Keratinocyte (primary cell): ENCODE results near the gene SDC3. TPM values are rescaled to one million over a fixed set of nuclear protein-coding genes. Genes with fewer than 3 reads are reported as not detected.

Source experiments
- DNase-seq: peaks from one replicate; pipeline ENCODE4 v3.0.0-alpha.2; 2011; ENCODE audit warnings: low read depth, missing footprints, low spot score
- FAIRE-seq: peaks from 2 replicates; lab custom pipeline; 2011; peaks lifted over from hg19 to GRCh38; lab: Jason Lieb, UNC
- H2AFZ ChIP-seq: 2 replicates; pipeline ENCODE4 v1.6.0; 2012; ENCODE audit warnings: low read length, control low read depth, inconsistent platforms; ENCODE audit not compliant: control insufficient read depth
- H3K27ac ChIP-seq: 2 replicates; pipeline ENCODE4 v1.5.1; 2011; ENCODE audit warnings: low read length; ENCODE audit not compliant: control insufficient read depth, insufficient read depth
- H3K27me3 ChIP-seq: 3 replicates; pipeline ENCODE4 v1.6.0; 2011; ENCODE audit warnings: low read length; ENCODE audit not compliant: control insufficient read depth, insufficient read depth; ENCODE audit errors: extremely low read depth
- H3K36me3 ChIP-seq, 2 experiments: 2 replicates in 1 of 2; 3 replicates in 1 of 2; pipeline ENCODE4 v1.5.1; 2011; ENCODE audit warnings: low read length in 2 of 2, mild to moderate bottlenecking in 1 of 2; ENCODE audit not compliant: control insufficient read depth in 2 of 2, insufficient read depth in 2 of 2; ENCODE audit errors: extremely low read depth in 1 of 2
- H3K4me1 ChIP-seq: 3 replicates; pipeline ENCODE4 v1.5.1; 2011; ENCODE audit warnings: low read length; ENCODE audit not compliant: control insufficient read depth, insufficient read depth; ENCODE audit errors: extremely low read depth
- H3K4me2 ChIP-seq: 3 replicates; pipeline ENCODE4 v1.6.0; 2011; ENCODE audit warnings: low read depth, low read length; ENCODE audit not compliant: control insufficient read depth, insufficient read depth; ENCODE audit errors: extremely low read depth
- H3K4me3 ChIP-seq, 3 experiments: fragments of 200-600 bp in 1 of 3; sonication (generic) in 1 of 3; 2 replicates in 2 of 3; 3 replicates in 1 of 3; pipeline ENCODE4 v1.5.1; 2011 to 2016; ENCODE audit warnings: low read length in 3 of 3, mild to moderate bottlenecking in 3 of 3, control low read depth in 2 of 3, inconsistent platforms in 1 of 3, low read depth in 1 of 3, mixed read lengths in 1 of 3, mixed run types in 1 of 3, moderate library complexity in 1 of 3; ENCODE audit not compliant: control insufficient read depth in 2 of 3, insufficient read depth in 2 of 3; ENCODE audit errors: extremely low read depth in 1 of 3
- H3K79me2 ChIP-seq: 2 replicates; pipeline ENCODE4 v1.6.0; 2012; ENCODE audit warnings: low read length; ENCODE audit not compliant: control insufficient read depth, insufficient read depth
- H3K9ac ChIP-seq: 3 replicates; pipeline ENCODE4 v1.6.0; 2011; ENCODE audit warnings: low read length; ENCODE audit not compliant: control insufficient read depth, insufficient read depth; ENCODE audit errors: extremely low read depth
- H3K9me1 ChIP-seq: 3 replicates; pipeline ENCODE4 v1.6.0; 2011; ENCODE audit warnings: low read length; ENCODE audit not compliant: control insufficient read depth, insufficient read depth; ENCODE audit errors: extremely low read depth
- H3K9me3 ChIP-seq: 2 replicates; pipeline ENCODE4 v1.5.1; 2012; ENCODE audit warnings: low read depth, low read length; ENCODE audit not compliant: control insufficient read depth
- H4K20me1 ChIP-seq: 3 replicates; pipeline ENCODE4 v1.6.0; 2011; ENCODE audit warnings: low read length; ENCODE audit not compliant: control insufficient read depth, insufficient read depth; ENCODE audit errors: extremely low read depth
- EZH2 ChIP-seq: IDR thresholded peaks from one replicate; pipeline ENCODE4 v1.6.1; 2012; ENCODE audit warnings: inconsistent platforms, mild to moderate bottlenecking, low read length, moderate library complexity
- dilution Hi-C: fragments of 300-500 bp; cut with MboI; formaldehyde crosslinking; loops from one replicate; pipeline ENCODE4 v1.7.0; 2020; ENCODE audit warnings: low sequenced_read_pairs; ENCODE audit not compliant: extremely low pct_ligation_motif_present
- polyA plus RNA-seq, 5 experiments: library from polyadenylated mRNA; depleted of rRNA in 3 of 5; stranded (reverse) in 3 of 5; stranded (forward) in 1 of 5; unstranded in 1 of 5; fragments of >200 nt; gene quantifications; 1 replicate in 1 of 5; 2 replicates in 3 of 5; 3 replicates in 1 of 5; pipeline versions ENCODE4 v1.2.1 to v1.2.3, GENCODE V29; 2011 to 2012; ENCODE audit warnings: missing spikeins in 2 of 5, low read depth in 1 of 5, low replicate concordance in 1 of 5
- TF ChIP-seq, protein P1 (sequence below), 3 experiments: IDR thresholded peaks in 1 of 3; conservative IDR thresholded peaks in 1 of 3; optimal IDR thresholded peaks in 1 of 3; 2 replicates in 2 of 3; 3 replicates in 1 of 3; pipeline versions ENCODE3 to v1.5.1; 2011; ENCODE audit warnings: low read length in 3 of 3, mild to moderate bottlenecking in 3 of 3, moderate library complexity in 2 of 3, control low read depth in 1 of 3, inconsistent platforms in 1 of 3; ENCODE audit not compliant: insufficient read depth in 2 of 3; ENCODE audit errors: extremely low read depth in 1 of 3

The SDC3 gene
- polyA plus RNA-seq, 1 donor (not counting 4 experiments of a cell fraction or from before 2014, with no cell fraction given) = 8.8 TPM

GRCh38 chr1:30884723-30885122 lies 23.8 kb downstream of the SDC3 start:
- H3K4me3 ChIP-seq = no peak overlapping the region
- H3K36me3 ChIP-seq = no peaks in the 10 kb centered on the region
- H4K20me1 ChIP-seq = peaks cover 4% of the 10 kb centered on the region
- H3K9me3 ChIP-seq = no peaks in the 10 kb centered on the region
- no peak overlapping the region for H2AFZ ChIP-seq
- dilution Hi-C loops = no loop called here
- peaks cover 1% of the 10 kb centered on the region for H3K4me1 ChIP-seq
- H3K4me2 ChIP-seq = no peak overlapping the region
- no peaks in the 10 kb centered on the region for H3K27me3 ChIP-seq
- no peaks in the 10 kb centered on the region for H3K9me1 ChIP-seq
- TF ChIP-seq EZH2 = no peak
- TF ChIP-seq, protein P1, sequence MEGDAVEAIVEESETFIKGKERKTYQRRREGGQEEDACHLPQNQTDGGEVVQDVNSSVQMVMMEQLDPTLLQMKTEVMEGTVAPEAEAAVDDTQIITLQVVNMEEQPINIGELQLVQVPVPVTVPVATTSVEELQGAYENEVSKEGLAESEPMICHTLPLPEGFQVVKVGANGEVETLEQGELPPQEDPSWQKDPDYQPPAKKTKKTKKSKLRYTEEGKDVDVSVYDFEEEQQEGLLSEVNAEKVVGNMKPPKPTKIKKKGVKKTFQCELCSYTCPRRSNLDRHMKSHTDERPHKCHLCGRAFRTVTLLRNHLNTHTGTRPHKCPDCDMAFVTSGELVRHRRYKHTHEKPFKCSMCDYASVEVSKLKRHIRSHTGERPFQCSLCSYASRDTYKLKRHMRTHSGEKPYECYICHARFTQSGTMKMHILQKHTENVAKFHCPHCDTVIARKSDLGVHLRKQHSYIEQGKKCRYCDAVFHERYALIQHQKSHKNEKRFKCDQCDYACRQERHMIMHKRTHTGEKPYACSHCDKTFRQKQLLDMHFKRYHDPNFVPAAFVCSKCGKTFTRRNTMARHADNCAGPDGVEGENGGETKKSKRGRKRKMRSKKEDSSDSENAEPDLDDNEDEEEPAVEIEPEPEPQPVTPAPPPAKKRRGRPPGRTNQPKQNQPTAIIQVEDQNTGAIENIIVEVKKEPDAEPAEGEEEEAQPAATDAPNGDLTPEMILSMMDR (optimal IDR thresholded peaks at IDR 0.05 in 1 of 3, IDR thresholded peaks at IDR 0.05 in 1 of 3, conservative IDR thresholded peaks at IDR 0.05 in 1 of 3; ENCODE audit: extremely low read depth in 1 of 3, insufficient read depth in 2 of 3, low read length in 3 of 3) = no peak
- FAIRE-seq (no peak), DNase-seq (no peak)
- no peak overlapping the region for H3K9ac ChIP-seq
- no peaks in the 10 kb centered on the region for H3K79me2 ChIP-seq
- no peak overlapping the region for H3K27ac ChIP-seq

- dilution Hi-C loops = no loop called here
- no peak overlapping the region for H3K4me3 ChIP-seq
- H3K9ac ChIP-seq = no peak overlapping the region
- H3K27ac ChIP-seq = no peak overlapping the region
- H3K9me1 ChIP-seq = no peaks in the 10 kb centered on the region
- peaks cover 4% of the 10 kb centered on the region for H4K20me1 ChIP-seq
- H3K4me2 ChIP-seq = no peak overlapping the region
- DNase-seq (no peak), FAIRE-seq (no peak)
- H3K36me3 ChIP-seq = no peaks in the 10 kb centered on the region
- peaks cover 13% of the 10 kb centered on the region for H3K4me1 ChIP-seq
- H3K9me3 ChIP-seq = no peaks in the 10 kb centered on the region
- no peak overlapping the region for H2AFZ ChIP-seq
- TF ChIP-seq, protein P1 (optimal IDR thresholded peaks at IDR 0.05 in 1 of 3, IDR thresholded peaks at IDR 0.05 in 1 of 3, conservative IDR thresholded peaks at IDR 0.05 in 1 of 3; ENCODE audit: extremely low read depth in 1 of 3, insufficient read depth in 2 of 3, low read length in 3 of 3) = no peak
- no peak for TF ChIP-seq EZH2
- no peaks in the 10 kb centered on the region for H3K79me2 ChIP-seq
- no peaks in the 10 kb centered on the region for H3K27me3 ChIP-seq
Measured at GRCh38 chr1:30883389-30884172, 25.0 kb downstream of the SDC3 start.
